Measurements from ENCODE around the gene PDIA6. TPM values are rescaled to one million over a fixed set of nuclear protein-coding genes. Genes with fewer than 3 reads are reported as not detected.
A peak's percentile ranks its signal among the peaks of the same experiment; 100 is the strongest.

PDIA6 gene
- 538 TPM for polyA plus RNA-seq (2013, experiment 1 of 2)
- 541 TPM for polyA plus RNA-seq (2013, experiment 2 of 2)

DNA sequence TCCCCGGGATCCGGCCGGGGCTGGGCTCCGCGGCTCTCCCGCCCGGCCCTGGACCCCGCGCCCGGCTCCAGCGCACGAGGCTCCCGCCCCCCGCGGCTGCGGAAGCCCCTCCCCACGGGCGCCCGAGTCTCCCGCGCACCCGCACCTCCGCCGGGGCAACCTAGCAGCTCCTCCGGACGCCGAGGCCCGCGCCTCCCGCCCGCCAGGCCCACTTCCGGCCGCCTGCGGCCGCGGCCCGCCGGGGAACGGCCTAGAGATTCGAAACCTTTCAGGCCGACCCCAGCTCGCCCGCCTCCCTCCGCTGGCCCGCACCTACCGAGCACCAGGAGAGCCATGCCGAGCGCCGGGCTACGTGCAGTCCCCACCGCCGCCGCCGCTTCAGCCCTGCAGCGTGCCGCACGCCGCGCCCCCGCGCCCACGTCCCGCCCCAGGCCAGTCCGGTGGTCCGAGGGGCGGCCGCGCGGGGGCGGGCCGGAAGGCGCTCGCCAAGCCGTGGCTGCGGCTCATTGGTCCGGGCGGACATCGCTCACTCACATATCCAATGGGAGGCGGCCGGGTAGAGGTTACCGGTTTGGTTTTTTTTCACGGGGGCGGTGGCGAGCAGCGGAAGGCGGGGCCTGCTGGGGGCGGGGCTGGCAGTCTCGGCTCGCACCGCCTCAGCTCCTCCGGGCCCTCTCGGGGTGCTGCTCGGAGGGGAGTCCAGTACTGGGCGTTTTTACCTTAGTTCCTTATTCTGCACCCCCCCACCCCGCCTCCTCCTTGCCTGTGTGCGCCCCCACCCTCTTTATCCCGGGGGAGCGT is at the start of gene PDIA6:
PDIA6 (minus strand) TSS at position 424 of the 801 bp plus-strand sequence; CDS start at position 335, 89 bp downstream.
- Histone ChIP-seq H3K36me3 (ENCODE audit: control insufficient read depth, insufficient read depth, low read length) (peaks cover 14% of the 10 kb centered on the region), H3K4me1 (ENCODE audit: control insufficient read depth, insufficient read depth, low read length, poor library complexity, severe bottlenecking) (peaks cover 11% of the 10 kb centered on the region), H3K9me3 (ENCODE audit: control insufficient read depth, low read length) (no peaks in the 10 kb centered on the region), H3K27ac (ENCODE audit: low read depth, low read length, severe bottlenecking) (peak within 1 kb of the TSS; percentile 88), H3K4me3 (ENCODE audit: extremely low read depth, insufficient read depth, low read length, poor library complexity, severe bottlenecking) (peak within 1 kb of the TSS; percentile 77)
- 0% methylated on average over 52 to 63 of the region's 98 CpGs for WGBS, 2 experiments (ENCODE audit: insufficient coverage in 2 of 2)

GRCh38 chr2:10862330-10862729 is 49.7 kb upstream of the PDIA6 start:
- Histone ChIP-seq H3K4me1 (ENCODE audit: control insufficient read depth, insufficient read depth, low read length, poor library complexity, severe bottlenecking) (peaks cover 7% of the 10 kb centered on the region), H3K27ac (ENCODE audit: low read depth, low read length, severe bottlenecking) (no peak overlapping the region), H3K4me3 (ENCODE audit: extremely low read depth, insufficient read depth, low read length, poor library complexity, severe bottlenecking) (no peak overlapping the region), H3K9me3 (ENCODE audit: control insufficient read depth, low read length) (no peaks in the 10 kb centered on the region), H3K36me3 (ENCODE audit: control insufficient read depth, insufficient read depth, low read length) (no peaks in the 10 kb centered on the region)
- 88 to 90% methylated on average over 8 to 9 of the region's 10 CpGs for WGBS, 2 experiments (ENCODE audit: insufficient coverage in 2 of 2)

- Histone ChIP-seq H3K4me1 (ENCODE audit: control insufficient read depth, insufficient read depth, low read length, poor library complexity, severe bottlenecking) (peaks cover 7% of the 10 kb centered on the region), H3K4me3 (ENCODE audit: extremely low read depth, insufficient read depth, low read length, poor library complexity, severe bottlenecking) (no peak overlapping the region), H3K27ac (ENCODE audit: low read depth, low read length, severe bottlenecking) (no peak overlapping the region), H3K36me3 (ENCODE audit: control insufficient read depth, insufficient read depth, low read length) (no peaks in the 10 kb centered on the region), H3K9me3 (ENCODE audit: control insufficient read depth, low read length) (no peaks in the 10 kb centered on the region)
- WGBS, 2 experiments (ENCODE audit: insufficient coverage in 2 of 2) = 92 to 100% methylated on average over 4 to 5 of the region's 5 CpGs
These were observed 49.2 kb upstream of the PDIA6 start for GRCh38 chr2:10861765-10862164.

- H3K4me3 ChIP-seq (ENCODE audit: extremely low read depth, insufficient read depth, low read length, poor library complexity, severe bottlenecking) = no peak overlapping the region
- no peaks in the 10 kb centered on the region for H3K9me3 ChIP-seq (ENCODE audit: control insufficient read depth, low read length)
- H3K27ac ChIP-seq (ENCODE audit: low read depth, low read length, severe bottlenecking) = no peak overlapping the region
- no peaks in the 10 kb centered on the region for H3K36me3 ChIP-seq (ENCODE audit: control insufficient read depth, insufficient read depth, low read length)
- H3K4me1 ChIP-seq (ENCODE audit: control insufficient read depth, insufficient read depth, low read length, poor library complexity, severe bottlenecking) = peaks cover 7% of the 10 kb centered on the region
- 89 to 96% methylated on average over 2 to 6 of the region's 8 CpGs for WGBS, 2 experiments (ENCODE audit: insufficient coverage in 2 of 2)
These were observed 48.3 kb upstream of the PDIA6 start for GRCh38 chr2:10860814-10861325.

DNA sequence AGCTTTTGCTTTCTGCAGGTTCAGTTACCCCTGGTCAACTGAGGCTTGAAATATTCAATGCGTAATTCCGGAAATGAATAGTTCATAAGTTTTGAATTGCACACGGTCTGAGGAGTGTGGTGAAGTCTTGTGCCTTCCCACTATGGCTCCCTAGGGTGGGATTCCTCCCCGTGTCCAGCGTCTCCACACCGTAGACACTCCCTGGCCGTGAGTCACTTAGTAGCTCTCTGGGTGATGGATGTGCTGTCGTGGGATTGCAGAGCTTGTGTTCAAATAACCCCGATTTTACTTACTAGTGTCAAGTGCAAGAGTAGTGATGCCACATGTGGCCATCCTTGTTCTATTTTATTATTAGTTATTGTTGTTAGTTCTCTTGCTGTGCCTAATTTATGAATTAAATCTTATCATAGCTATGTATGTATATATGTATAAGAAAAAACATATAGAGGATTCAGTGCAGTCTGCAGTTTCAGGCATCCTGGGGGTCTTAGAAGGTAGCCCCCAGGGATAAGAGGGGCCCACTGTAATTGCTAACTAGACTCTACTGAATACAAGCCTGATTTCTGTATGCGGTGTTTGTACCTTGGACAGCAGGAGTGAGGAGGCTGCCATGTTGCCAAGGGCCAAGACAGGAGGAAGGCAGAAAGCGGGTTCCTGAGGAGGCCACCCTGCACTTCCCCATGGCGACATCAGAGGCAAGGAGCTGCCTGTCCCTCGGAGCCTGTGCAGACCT is 47.7 kb upstream of the PDIA6 start:
- 87 to 91% methylated on average over 10 to 11 of the region's 13 CpGs for WGBS, 2 experiments (ENCODE audit: insufficient coverage in 2 of 2)
- no peak overlapping the region for H3K27ac ChIP-seq (ENCODE audit: low read depth, low read length, severe bottlenecking)
- no peaks in the 10 kb centered on the region for H3K9me3 ChIP-seq (ENCODE audit: control insufficient read depth, low read length)
- no peaks in the 10 kb centered on the region for H3K36me3 ChIP-seq (ENCODE audit: control insufficient read depth, insufficient read depth, low read length)
- H3K4me1 ChIP-seq (ENCODE audit: control insufficient read depth, insufficient read depth, low read length, poor library complexity, severe bottlenecking) = peaks cover 7% of the 10 kb centered on the region
- H3K4me3 ChIP-seq (ENCODE audit: extremely low read depth, insufficient read depth, low read length, poor library complexity, severe bottlenecking) = no peak overlapping the region

GRCh38 chr2:10859278-10859677 is 46.7 kb upstream of the PDIA6 start:
- Histone ChIP-seq H3K4me1 (ENCODE audit: control insufficient read depth, insufficient read depth, low read length, poor library complexity, severe bottlenecking) (peaks cover 3% of the 10 kb centered on the region), H3K27ac (ENCODE audit: low read depth, low read length, severe bottlenecking) (no peak overlapping the region), H3K9me3 (ENCODE audit: control insufficient read depth, low read length) (no peaks in the 10 kb centered on the region), H3K36me3 (ENCODE audit: control insufficient read depth, insufficient read depth, low read length) (no peaks in the 10 kb centered on the region), H3K4me3 (ENCODE audit: extremely low read depth, insufficient read depth, low read length, poor library complexity, severe bottlenecking) (no peak overlapping the region)
- WGBS, 2 experiments (ENCODE audit: insufficient coverage in 2 of 2) = 89% methylated on average over 2 to 3 of the region's 6 CpGs

DNA sequence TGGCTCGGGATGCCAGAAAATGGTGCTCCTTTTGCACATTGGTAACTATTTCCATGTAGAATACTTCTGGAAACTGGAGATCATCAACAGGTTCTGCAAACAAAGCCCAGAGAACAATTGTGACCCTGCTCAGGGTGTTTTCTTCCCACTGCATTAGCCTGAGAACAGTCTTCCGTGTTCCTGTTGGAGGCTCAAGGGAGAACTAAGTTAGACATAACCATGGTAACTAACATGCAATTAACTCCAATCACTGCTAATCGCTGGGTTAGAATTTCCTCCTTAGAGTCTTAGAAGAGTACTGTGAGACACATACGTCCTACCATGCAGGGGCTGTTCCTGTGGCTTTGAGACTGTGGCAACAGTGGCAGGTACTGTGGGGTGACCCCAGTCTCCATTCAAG is 36.0 kb upstream of the PDIA6 start:
- H3K27ac ChIP-seq (ENCODE audit: low read depth, low read length, severe bottlenecking) = no peak overlapping the region
- H3K36me3 ChIP-seq (ENCODE audit: control insufficient read depth, insufficient read depth, low read length) = no peaks in the 10 kb centered on the region
- H3K9me3 ChIP-seq (ENCODE audit: control insufficient read depth, low read length) = no peaks in the 10 kb centered on the region
- H3K4me3 ChIP-seq (ENCODE audit: extremely low read depth, insufficient read depth, low read length, poor library complexity, severe bottlenecking) = no peak overlapping the region
- WGBS, 2 experiments (ENCODE audit: insufficient coverage in 2 of 2) = 94 to 98% methylated on average over 4 of the region's 4 CpGs
- H3K4me1 ChIP-seq (ENCODE audit: control insufficient read depth, insufficient read depth, low read length, poor library complexity, severe bottlenecking) = peaks cover 4% of the 10 kb centered on the region

- Histone ChIP-seq H3K4me3 (ENCODE audit: extremely low read depth, insufficient read depth, low read length, poor library complexity, severe bottlenecking) (no peak overlapping the region), H3K27ac (ENCODE audit: low read depth, low read length, severe bottlenecking) (no peak overlapping the region), H3K9me3 (ENCODE audit: control insufficient read depth, low read length) (peaks cover 6% of the 10 kb centered on the region), H3K4me1 (ENCODE audit: control insufficient read depth, insufficient read depth, low read length, poor library complexity, severe bottlenecking) (peaks cover 4% of the 10 kb centered on the region), H3K36me3 (ENCODE audit: control insufficient read depth, insufficient read depth, low read length) (no peaks in the 10 kb centered on the region)
- WGBS, 2 experiments (ENCODE audit: insufficient coverage in 2 of 2) = 96 to 98% methylated on average over 7 of the region's 7 CpGs
These were observed 34.4 kb upstream of the PDIA6 start for GRCh38 chr2:10847008-10847407.

DNA sequence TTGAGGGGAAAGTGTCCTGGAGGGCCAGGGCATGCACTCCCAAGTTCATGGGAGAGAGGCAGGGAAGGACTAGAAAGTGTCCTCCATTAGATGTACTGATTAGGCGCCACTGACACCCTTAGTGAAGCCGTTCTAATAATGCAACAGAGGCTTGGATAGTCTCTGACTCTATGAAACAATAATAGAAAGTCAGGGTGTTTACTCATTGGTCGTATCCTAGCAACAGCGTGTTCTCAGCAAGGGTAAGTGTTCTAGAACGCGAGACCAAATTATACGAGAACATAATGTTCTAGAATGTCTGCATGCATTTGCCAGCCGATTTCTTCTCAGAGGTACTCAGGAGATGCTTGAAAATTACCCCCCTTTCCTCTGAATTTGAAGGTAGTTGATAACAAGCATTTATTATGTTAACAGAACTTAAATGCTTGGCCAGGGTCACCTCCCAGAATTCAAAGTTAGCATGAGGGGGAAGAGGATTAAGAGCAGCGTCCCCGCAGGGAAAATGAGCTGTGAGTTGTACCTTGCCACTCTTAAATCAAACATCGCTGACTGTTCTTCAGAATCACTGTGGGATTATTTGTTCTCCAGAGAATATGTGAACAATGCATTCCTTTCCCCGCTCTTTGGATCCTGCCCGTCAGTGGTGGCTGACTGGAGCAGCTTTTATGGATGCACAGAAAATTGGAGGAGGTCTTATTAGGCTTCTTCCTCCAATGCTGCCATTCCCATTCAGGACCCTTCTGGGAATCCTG is 33.7 kb upstream of the PDIA6 start:
- Histone ChIP-seq H3K36me3 (ENCODE audit: control insufficient read depth, insufficient read depth, low read length) (no peaks in the 10 kb centered on the region), H3K4me1 (ENCODE audit: control insufficient read depth, insufficient read depth, low read length, poor library complexity, severe bottlenecking) (peaks cover 4% of the 10 kb centered on the region), H3K4me3 (ENCODE audit: extremely low read depth, insufficient read depth, low read length, poor library complexity, severe bottlenecking) (no peak overlapping the region), H3K27ac (ENCODE audit: low read depth, low read length, severe bottlenecking) (no peak overlapping the region), H3K9me3 (ENCODE audit: control insufficient read depth, low read length) (peaks cover 13% of the 10 kb centered on the region)
- WGBS, 2 experiments (ENCODE audit: insufficient coverage in 2 of 2) = 92 to 97% methylated on average over 11 of the region's 13 CpGs

GRCh38 chr2:10845640-10846039 is 33.1 kb upstream of the PDIA6 start:
- 91 to 94% methylated on average over 3 to 4 of the region's 4 CpGs for WGBS, 2 experiments (ENCODE audit: insufficient coverage in 2 of 2)
- Histone ChIP-seq H3K36me3 (ENCODE audit: control insufficient read depth, insufficient read depth, low read length) (no peaks in the 10 kb centered on the region), H3K4me3 (ENCODE audit: extremely low read depth, insufficient read depth, low read length, poor library complexity, severe bottlenecking) (no peak overlapping the region), H3K27ac (ENCODE audit: low read depth, low read length, severe bottlenecking) (no peak overlapping the region), H3K4me1 (ENCODE audit: control insufficient read depth, insufficient read depth, low read length, poor library complexity, severe bottlenecking) (peaks cover 4% of the 10 kb centered on the region), H3K9me3 (ENCODE audit: control insufficient read depth, low read length) (peaks cover 19% of the 10 kb centered on the region)
